GM18861 (cell line): ENCODE data around the gene ACACA.

Experiments
- ATAC-seq: cut with Tn5 transposase; IDR thresholded peaks from one replicate; pipeline ENCODE4 v1.9.1; 2021; ENCODE audit not compliant: unreplicated experiment

ACACA gene

DNA sequence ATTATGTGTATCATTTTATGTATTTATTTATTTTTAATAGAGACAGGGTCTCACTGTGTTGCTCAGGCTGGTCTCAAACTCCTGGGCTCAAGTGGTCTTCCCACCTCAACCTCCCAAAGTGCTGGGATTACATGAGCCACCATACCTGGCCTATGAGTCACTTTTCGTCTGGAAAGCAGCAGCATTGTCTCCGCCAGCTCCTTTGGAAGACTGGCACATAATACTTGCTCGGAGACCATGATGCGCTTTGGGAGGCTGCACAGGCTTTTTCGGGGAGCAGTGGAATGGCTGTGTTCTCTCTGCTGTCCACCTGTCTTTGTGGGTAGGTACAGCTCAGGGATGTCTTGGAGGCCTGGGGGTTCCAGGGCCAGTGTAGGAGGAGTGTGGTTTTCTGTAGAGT lies 355.7 kb downstream of the ACACA start:
- ATAC-seq: no peak

GRCh38 chr17:37048811-37049210 lies 357.8 kb downstream of the ACACA start:
- no peak for ATAC-seq

GRCh38 chr17:37047631-37048104 lies 359.0 kb downstream of the ACACA start:
- no peak for ATAC-seq

DNA sequence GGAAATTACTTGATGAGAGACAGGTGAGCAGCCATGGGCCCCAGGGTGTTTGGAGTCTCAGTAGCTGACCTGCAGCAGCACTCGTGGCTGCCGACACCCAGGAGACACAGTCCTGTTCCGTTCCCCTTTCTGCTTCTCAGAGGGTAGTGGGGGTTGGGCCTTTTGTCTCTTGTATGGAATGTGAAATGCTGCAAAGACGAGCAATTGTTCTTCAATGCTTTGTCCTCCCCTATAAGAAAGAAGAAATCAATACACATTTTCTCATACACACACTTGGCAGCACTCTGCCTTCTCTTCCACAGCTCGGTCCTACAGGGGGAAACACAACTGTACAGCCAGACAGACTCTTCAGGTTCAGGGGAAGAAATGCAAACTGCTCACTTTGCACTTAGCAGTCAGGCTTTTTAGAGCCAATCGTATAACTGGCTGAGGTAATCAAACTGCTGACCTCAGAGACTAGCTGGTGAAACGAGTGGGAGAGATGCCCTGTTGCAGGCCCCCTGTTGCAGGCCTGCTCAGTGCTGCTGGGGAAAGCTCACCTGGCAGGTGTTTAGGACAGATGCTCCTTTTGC lies 361.2 kb downstream of the ACACA start:
- ATAC-seq: no peak

GRCh38 chr17:37043201-37043600 lies 363.4 kb downstream of the ACACA start:
- no peak for ATAC-seq

DNA sequence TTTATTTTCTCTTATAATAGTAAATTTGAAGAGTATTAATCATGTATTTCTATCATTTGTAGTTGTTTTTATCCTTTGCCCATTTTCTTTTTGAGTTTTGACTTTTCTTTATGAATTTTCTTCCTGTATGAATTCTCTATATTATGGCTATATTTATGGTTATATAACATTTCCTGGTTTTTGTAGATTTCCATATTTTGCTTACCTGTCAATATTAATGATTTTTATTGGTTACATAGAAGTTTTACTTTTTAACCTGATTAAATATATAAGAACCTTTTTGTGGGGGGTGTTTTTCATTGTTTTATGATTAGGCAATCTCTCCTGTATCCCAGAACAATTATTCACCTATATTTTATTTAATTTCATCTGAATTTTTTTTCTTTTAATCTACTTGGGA lies 364.7 kb downstream of the ACACA start:
- no peak for ATAC-seq

DNA sequence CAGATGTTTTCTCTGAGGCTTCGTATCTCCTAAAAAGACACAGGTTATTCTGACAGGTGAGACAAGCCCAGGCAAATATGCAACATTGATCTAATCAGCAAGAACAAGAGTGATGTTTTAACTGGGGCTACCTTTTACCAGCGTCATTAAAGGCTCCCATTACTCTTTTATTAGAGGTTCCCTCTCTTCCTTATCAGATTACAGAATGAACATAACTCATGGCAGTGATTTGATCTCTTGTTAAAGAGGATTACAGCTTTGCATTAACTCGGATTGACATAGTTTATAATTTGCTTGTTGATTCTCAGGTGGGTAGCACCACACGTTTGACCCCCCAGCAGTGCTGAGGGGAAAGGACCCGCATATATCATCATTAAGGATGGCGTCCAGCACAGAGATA lies 367.4 kb downstream of the ACACA start:
- no peak for ATAC-seq

GRCh38 chr17:37037590-37038155 lies 369.0 kb downstream of the ACACA start:
- ATAC-seq: no peak
